ENCODE results near the gene IGSF22. TPM values are rescaled to one million over a fixed set of nuclear protein-coding genes. Genes with fewer than 3 reads are reported as not detected.

IGSF22 gene
- total RNA-seq, 3 donors from 2014 or later = 0.16 to 0.60 (median 0.53) TPM

DNA sequence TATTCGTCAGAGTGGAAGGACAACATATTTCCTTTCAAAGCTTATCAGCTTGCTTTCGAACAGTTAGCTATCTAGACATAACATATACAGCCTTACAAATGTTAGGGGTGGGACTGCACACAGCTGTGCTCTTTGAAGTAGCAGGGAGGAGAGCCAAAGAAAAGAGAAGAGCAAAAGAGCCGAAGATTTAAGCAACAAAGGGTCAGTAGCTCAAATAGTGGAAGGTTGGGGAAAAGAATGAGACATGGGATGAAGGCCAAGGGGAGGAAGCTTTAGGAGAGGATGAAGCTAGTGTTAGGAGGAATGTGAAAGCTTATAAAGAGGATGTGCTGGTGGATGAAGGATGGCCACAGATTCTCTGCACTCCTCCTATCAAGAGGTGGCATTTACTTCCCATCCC lies 31.8 kb upstream of the IGSF22 start:
- ATAC-seq = no peak
- H3K9me3 Mint-ChIP-seq = no peaks in the 10 kb centered on the region
- DNase-seq = no peak
- H3K27me3 Mint-ChIP-seq (ENCODE audit: low read depth) = no peaks in the 10 kb centered on the region
- H3K36me3 Mint-ChIP-seq (ENCODE audit: insufficient read depth) = no peaks in the 10 kb centered on the region
- no peaks in the 10 kb centered on the region for H3K4me1 Mint-ChIP-seq (ENCODE audit: low read depth)
- no peak overlapping the region for H3K4me3 Mint-ChIP-seq

DNA sequence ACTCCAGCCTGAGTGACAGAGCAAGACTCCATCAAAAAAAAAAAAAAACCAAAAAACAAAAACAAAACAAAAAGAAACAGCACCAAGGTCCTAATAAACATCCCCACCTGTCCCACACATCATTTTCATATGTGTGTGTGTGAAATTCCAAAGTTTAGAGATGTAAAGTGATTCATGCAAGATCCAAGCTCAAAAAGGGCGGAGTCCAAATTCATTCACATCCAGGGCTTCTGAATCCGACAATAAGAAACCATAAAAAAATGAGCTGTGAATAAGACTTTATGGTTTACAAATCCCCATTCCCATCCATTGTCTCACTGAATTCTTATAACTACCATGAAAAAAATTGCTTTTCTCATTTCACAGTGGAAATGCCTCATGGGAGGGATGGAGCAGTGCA lies 30.9 kb upstream of the IGSF22 start:
- Mint-ChIP-seq H3K9me3 (no peaks in the 10 kb centered on the region), H3K27me3 (ENCODE audit: low read depth) (no peaks in the 10 kb centered on the region), H3K4me1 (ENCODE audit: low read depth) (no peaks in the 10 kb centered on the region), H3K36me3 (ENCODE audit: insufficient read depth) (no peaks in the 10 kb centered on the region), H3K4me3 (no peak overlapping the region)
- DNase-seq = no peak
- ATAC-seq = no peak

DNA sequence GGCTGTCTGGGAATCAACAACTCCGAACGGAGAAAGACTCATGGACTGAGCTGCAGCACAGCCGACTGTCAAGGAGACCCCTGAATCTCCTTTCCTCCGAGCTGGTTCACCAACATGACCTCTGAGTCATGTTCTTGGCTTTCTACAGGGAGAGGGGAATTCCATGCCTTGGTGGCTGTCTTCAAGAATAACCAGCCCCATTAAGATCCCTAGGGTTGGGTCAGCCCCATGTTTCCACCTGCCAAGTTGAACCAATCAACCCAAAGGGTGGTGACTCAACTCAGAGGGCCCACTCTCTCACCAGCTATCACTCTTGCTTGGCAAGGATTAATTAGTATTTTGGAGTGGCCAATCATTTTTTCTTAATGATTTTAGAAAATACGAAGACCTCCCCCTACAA lies 28.3 kb upstream of the IGSF22 start:
- Mint-ChIP-seq H3K4me3 (no peak overlapping the region), H3K36me3 (ENCODE audit: insufficient read depth) (no peaks in the 10 kb centered on the region), H3K9me3 (no peaks in the 10 kb centered on the region), H3K4me1 (ENCODE audit: low read depth) (no peaks in the 10 kb centered on the region), H3K27me3 (ENCODE audit: low read depth) (peaks cover 10% of the 10 kb centered on the region)
- DNase-seq = no peak
- no peak for ATAC-seq

DNA sequence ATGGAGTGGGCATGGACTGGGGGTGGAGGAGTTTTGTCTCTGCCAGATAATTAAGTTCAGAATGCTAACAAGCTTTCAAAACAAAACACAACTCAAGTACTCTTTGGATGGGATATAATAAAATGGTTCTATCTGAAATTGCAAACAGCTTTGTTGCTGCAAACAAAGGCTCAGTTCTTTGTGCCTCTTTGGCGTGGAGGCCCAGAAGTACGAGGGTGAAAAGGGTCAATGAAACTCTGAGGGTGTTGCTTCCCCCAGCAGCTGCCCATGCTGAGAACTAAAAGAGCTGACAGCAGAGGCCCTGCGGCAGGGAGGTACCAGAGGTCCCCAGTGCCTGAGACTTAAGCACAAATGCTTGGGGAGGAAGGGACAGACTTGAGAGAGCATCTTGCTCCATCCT lies 26.5 kb upstream of the IGSF22 start:
- Mint-ChIP-seq H3K9me3 (no peaks in the 10 kb centered on the region), H3K27me3 (ENCODE audit: low read depth) (peaks cover 12% of the 10 kb centered on the region), H3K4me1 (ENCODE audit: low read depth) (no peaks in the 10 kb centered on the region), H3K36me3 (ENCODE audit: insufficient read depth) (no peaks in the 10 kb centered on the region), H3K4me3 (no peak overlapping the region)
- ATAC-seq = no peak
- no peak for DNase-seq

DNA sequence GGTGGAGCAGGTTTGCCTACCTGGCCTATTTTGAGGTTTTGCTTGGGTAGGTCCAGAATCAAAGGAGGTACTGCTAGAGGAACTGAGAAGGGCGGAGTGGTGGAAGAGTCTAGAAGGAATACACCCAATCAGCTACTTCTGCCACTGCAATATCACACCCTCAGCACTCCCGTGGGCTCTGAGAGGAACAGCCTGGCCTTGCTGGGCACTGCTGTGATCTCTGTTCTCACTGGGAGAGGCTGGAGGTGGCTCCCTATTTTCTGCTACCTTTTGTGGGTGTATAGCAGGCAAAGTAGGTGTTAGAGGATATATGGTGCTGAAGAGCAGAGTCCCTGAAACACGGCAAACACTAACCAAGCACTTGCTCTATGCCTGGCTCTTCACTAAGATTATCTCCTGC lies 25.0 kb upstream of the IGSF22 start:
- no peak for ATAC-seq
- no peak for DNase-seq
- Mint-ChIP-seq H3K4me3 (no peak overlapping the region), H3K36me3 (ENCODE audit: insufficient read depth) (no peaks in the 10 kb centered on the region), H3K4me1 (ENCODE audit: low read depth) (no peaks in the 10 kb centered on the region), H3K9me3 (no peaks in the 10 kb centered on the region), H3K27me3 (ENCODE audit: low read depth) (peaks cover 12% of the 10 kb centered on the region)

DNA sequence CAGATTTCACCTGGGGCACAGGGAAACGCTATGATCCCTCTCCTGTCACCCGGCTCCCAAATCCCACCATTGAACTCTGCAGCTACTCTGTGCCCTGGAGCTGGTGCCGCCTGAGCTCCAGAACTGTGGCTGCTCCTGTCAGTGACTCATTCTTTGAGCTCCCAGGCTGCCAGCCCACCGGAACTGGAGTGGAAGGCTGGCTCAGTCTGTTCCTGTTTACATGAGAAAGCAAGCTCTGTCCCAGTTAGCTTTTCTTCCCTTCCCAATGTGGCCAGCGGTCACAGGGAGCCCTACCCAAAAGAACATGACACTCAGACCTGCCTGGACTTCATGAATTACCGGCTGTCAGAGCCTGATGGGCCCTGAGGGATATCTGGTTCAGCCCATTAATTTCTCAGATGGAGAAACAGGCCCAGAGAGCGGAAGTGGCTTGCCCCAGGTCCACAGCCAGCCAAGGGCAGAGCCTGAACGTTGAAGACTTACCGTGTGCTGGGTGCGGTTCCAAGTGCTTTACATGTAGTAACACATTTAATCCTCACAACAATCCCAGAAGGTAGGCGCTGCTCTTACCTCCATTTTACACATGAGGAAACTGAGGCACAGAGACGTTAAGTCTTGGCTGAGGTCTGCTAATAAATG lies 23.8 kb upstream of the IGSF22 start:
- Mint-ChIP-seq H3K36me3 (ENCODE audit: insufficient read depth) (no peaks in the 10 kb centered on the region), H3K4me3 (no peak overlapping the region), H3K4me1 (ENCODE audit: low read depth) (no peaks in the 10 kb centered on the region), H3K27me3 (ENCODE audit: low read depth) (peaks cover 12% of the 10 kb centered on the region), H3K9me3 (no peaks in the 10 kb centered on the region)
- ATAC-seq = no peak
- no peak for DNase-seq

DNA sequence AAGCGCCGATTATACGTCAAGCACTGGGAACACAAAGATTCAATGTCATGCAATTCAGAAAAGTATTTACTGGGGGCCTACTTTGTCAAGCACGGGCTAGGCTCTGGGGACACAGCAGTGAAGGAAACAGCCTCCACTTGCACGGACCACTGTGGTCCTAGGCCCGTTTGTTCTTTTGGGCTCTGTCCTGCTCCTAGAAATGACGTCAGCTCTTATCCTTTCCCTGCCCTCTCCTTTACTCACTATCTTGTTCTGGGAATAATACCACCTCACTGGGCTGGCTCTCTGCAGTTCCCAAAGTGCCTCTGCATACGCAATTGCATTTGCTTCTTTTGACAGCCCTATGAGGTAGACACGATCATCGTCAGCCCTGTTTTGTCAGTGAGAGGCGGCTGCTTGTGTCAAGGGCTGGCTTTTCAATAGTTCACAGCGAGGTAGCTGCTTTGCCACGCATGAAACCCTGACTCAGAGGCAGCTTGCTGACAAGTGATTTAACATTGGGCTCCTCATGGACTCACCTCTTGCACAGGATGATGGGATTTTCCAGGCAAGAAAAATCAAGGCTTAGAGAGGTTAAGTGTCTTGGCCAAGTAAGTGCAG lies 22.9 kb upstream of the IGSF22 start:
- peaks cover 12% of the 10 kb centered on the region for H3K27me3 Mint-ChIP-seq (ENCODE audit: low read depth)
- H3K36me3 Mint-ChIP-seq (ENCODE audit: insufficient read depth) = no peaks in the 10 kb centered on the region
- no peaks in the 10 kb centered on the region for H3K9me3 Mint-ChIP-seq
- H3K4me1 Mint-ChIP-seq (ENCODE audit: low read depth) = no peaks in the 10 kb centered on the region
- DNase-seq (no peak), ATAC-seq (no peak)
- H3K4me3 Mint-ChIP-seq = no peak overlapping the region

DNA sequence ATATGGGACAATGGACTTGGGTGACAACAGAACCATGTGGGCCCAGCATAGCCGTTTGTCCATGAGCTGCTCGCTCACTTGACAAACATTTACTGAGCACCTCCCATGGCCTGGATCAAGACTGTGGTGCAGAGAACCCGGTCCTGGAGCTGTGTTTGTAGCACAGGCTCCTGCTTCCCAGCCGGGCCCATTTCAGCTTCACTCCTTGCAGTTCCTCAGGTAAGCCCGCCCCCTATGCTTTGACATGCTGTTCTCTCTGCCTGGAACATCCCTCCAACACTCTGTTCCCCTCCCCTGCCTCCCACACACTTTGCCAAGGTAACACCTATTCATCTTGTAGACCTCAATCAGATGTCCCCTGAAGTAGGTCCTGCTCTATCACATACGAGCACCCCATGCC lies 19.3 kb upstream of the IGSF22 start:
- no peaks in the 10 kb centered on the region for H3K36me3 Mint-ChIP-seq (ENCODE audit: insufficient read depth)
- H3K9me3 Mint-ChIP-seq = no peaks in the 10 kb centered on the region
- no peaks in the 10 kb centered on the region for H3K4me1 Mint-ChIP-seq (ENCODE audit: low read depth)
- no peak for ATAC-seq
- peaks cover 6% of the 10 kb centered on the region for H3K27me3 Mint-ChIP-seq (ENCODE audit: low read depth)
- DNase-seq = no peak
- H3K4me3 Mint-ChIP-seq = no peak overlapping the region

DNA sequence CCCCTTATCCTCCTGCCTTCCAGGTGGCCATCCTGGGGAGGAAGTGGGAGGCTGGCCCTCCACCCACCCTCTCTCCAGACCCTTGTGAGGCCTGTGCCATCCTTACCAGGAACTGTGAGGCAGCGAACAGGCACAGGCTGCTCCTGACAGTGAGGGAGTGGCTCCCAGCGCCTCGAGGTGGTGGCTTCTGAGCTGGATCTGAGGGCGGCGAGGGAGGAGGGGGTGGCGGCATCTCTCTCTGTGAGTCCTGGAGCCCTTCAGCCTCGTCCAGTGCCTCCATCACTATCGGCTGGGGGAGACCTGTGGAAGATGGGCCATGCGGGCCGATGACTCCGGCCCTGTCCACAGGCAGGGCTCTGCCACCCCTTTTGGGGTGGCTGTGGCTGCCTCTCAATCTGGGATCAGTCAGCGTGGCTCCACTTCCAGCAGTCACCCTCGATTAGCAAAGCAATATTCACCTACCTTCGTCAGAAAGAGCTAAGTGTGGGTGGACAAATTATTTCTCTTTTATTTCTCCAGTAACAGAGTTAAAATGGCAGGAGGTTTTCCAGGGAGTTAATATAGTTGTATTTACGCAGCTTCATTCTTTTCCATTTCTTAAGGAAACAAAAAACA lies 18.0 kb upstream of the IGSF22 start:
- Mint-ChIP-seq H3K4me3 (no peak overlapping the region), H3K9me3 (no peaks in the 10 kb centered on the region)
- ATAC-seq = no peak

DNA sequence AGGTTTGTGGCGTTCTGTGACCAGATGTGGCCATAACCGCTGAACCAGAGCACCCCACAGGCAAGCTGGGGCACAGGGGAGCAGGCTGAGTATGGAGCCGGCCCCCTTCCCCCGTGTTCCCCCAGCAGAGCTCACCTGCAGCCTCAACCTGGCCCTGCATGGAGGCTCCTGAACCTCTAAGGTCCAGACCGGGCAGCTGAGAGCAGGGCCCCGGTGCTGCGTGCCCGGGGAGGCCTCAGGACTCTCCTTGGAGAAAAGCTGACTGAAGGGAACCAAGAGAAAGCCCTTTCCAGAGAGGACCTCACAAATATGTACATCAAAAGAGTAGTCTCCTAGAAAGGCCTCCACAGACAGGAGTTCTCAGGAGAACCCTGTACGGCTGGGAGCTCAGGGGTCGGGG lies 17.4 kb upstream of the IGSF22 start:
- no peak overlapping the region for H3K4me3 Mint-ChIP-seq
- ATAC-seq (no peak), DNase-seq (no peak)
- H3K4me1 Mint-ChIP-seq (ENCODE audit: low read depth) = no peaks in the 10 kb centered on the region
- no peaks in the 10 kb centered on the region for H3K36me3 Mint-ChIP-seq (ENCODE audit: insufficient read depth)
- no peaks in the 10 kb centered on the region for H3K27me3 Mint-ChIP-seq (ENCODE audit: low read depth)
- no peaks in the 10 kb centered on the region for H3K9me3 Mint-ChIP-seq

More for the DNA sequence above, 18.0 kb upstream of the IGSF22 start:
- H3K27me3 Mint-ChIP-seq (ENCODE audit: low read depth) = peaks cover 2% of the 10 kb centered on the region
- H3K4me1 Mint-ChIP-seq (ENCODE audit: low read depth) = no peaks in the 10 kb centered on the region
- no peak for DNase-seq
- H3K36me3 Mint-ChIP-seq (ENCODE audit: insufficient read depth) = no peaks in the 10 kb centered on the region

DNA sequence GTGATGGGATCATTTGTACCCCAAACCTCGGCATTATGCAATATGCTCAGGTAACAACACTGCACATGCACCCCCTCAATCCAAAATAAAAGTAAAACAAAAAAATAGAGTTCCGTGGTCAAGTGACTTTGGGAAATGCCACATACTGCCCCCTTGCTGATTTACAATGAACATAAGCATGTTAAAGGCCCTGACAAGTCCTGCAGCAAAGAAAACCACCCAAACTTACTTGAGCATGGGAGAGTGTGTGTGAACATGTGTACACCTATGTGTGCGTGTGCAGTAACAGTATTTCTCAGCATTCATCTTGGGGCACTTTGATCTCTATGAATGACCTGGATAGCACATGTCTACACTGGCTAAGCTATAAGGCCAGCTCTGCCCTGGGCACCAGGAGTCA lies 15.8 kb upstream of the IGSF22 start:
- H3K36me3 Mint-ChIP-seq (ENCODE audit: insufficient read depth) = no peaks in the 10 kb centered on the region
- no peaks in the 10 kb centered on the region for H3K27me3 Mint-ChIP-seq (ENCODE audit: low read depth)
- no peak for DNase-seq
- H3K4me1 Mint-ChIP-seq (ENCODE audit: low read depth) = no peaks in the 10 kb centered on the region
- no peak for ATAC-seq
- H3K4me3 Mint-ChIP-seq = no peak overlapping the region
- H3K9me3 Mint-ChIP-seq = no peaks in the 10 kb centered on the region

DNA sequence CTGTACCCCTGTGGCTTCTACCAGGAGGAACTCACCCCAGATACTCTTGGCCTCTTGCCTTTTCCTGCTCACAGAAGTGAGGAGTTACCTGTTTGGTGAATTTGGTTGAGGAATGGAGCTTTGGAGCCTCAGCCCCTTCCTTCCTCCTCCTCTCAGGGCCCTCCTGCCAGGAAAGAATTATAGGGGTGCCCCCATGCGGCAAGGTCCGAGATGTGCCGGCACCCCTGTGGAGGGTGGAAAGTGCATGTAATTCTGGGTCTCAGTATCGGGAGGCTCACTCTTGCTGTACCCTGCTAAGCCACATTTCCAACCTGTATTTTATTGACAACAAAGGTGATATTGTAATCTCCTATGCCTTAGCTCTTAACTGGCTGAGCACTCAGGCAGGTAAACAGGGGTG lies 13.7 kb upstream of the IGSF22 start:
- no peak for DNase-seq
- Mint-ChIP-seq H3K9me3 (no peaks in the 10 kb centered on the region), H3K4me3 (no peak overlapping the region), H3K36me3 (ENCODE audit: insufficient read depth) (no peaks in the 10 kb centered on the region), H3K4me1 (ENCODE audit: low read depth) (no peaks in the 10 kb centered on the region), H3K27me3 (ENCODE audit: low read depth) (peaks cover 2% of the 10 kb centered on the region)
- no peak for ATAC-seq

DNA sequence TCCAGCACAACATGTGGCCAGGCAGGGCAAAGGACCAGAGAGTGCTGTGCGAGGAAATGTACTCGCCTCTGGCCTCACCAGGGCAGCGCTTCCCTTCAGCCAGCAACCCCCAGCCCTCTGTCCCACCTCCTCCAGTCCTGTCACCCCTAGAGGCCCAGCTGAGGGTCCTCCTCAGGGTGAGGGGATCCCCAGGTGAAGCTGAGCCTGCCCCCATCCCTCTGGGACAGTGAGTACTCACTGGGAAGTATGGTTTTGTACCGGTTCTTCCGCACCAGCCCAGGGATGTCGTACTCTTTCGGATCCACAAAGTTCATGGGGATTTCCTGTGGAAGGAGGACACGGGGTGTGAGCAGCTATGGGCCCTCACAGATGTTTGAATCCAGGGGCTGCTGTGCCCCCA lies 11.7 kb upstream of the IGSF22 start:
- H3K36me3 Mint-ChIP-seq (ENCODE audit: insufficient read depth) = no peaks in the 10 kb centered on the region
- no peak overlapping the region for H3K4me3 Mint-ChIP-seq
- H3K27me3 Mint-ChIP-seq (ENCODE audit: low read depth) = peaks cover 2% of the 10 kb centered on the region
- no peaks in the 10 kb centered on the region for H3K4me1 Mint-ChIP-seq (ENCODE audit: low read depth)
- DNase-seq (no peak), ATAC-seq (no peak)
- H3K9me3 Mint-ChIP-seq = no peaks in the 10 kb centered on the region

DNA sequence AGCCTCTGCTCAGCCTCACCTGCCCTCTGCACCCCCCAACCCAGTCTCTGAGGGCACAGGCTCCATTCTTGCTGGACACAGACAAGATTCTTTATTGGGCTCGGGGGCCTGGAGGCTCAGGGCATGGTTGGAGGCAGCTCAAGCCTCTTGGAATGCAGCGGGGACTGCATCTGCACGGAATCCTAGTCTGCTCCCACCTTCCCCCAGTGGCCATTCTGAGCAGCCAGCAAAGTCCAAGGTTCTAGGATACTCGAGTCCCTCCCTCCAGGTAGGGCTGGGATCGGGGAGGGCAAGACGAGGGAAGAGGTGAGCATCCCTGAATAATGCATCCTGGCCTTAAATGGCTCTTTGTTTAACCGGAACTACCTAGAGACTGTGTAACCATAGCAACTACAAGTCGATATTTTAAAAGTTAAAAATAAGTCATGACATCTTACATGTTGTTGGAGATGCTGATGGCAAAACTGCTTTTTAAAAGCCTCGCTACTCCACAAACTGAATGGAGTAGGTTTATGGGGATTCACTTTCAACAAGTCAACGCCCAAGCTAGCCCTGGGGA lies 10.7 kb upstream of the IGSF22 start:
- ATAC-seq = no peak
- Mint-ChIP-seq H3K4me3 (no peak overlapping the region), H3K36me3 (ENCODE audit: insufficient read depth) (no peaks in the 10 kb centered on the region), H3K4me1 (ENCODE audit: low read depth) (peaks cover 3% of the 10 kb centered on the region), H3K27me3 (ENCODE audit: low read depth) (peaks cover 2% of the 10 kb centered on the region), H3K9me3 (no peaks in the 10 kb centered on the region)
- DNase-seq = no peak

DNA sequence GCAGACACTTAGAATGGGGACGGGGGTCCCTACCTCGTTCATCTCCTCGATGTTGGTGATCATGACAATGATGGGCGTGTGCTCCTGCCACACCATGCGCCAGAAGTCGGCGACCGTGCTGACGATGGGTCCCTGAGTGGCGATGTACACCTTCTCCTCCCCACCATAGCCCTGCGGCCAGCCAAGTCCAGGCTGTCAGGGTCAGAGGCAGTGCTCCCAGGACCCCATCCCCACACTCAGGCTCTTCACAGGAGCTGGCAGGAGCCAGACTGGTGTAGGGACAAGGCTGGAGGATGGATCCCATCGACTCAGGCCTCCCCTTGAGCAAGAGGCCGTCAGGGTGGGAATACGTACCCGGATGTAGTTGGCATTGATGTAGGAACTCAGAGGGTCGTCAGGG lies 7.2 kb upstream of the IGSF22 start:
- ATAC-seq = no peak
- Mint-ChIP-seq H3K4me3 (no peak overlapping the region), H3K27me3 (ENCODE audit: low read depth) (peaks cover 2% of the 10 kb centered on the region), H3K9me3 (no peaks in the 10 kb centered on the region), H3K4me1 (ENCODE audit: low read depth) (peaks cover 3% of the 10 kb centered on the region), H3K36me3 (ENCODE audit: insufficient read depth) (no peaks in the 10 kb centered on the region)
- no peak for DNase-seq
